RCC 7860 (cell line): ENCODE results near the gene THRB.
A peak's percentile ranks its signal among the peaks of the same experiment; 100 is the strongest.
"Not testable (repeated sequence)": the region's sequence is repeated elsewhere in the genome, so short reads cannot be mapped to it uniquely, and the experiment has no call there.

Experiments used
- DNase-seq: peaks from one replicate; pipeline ENCODE4 v3.0.0-alpha.2; 2015; ENCODE audit warnings: low spot score
- FAIRE-seq: peaks from 2 replicates; lab custom pipeline; 2012; peaks lifted over from hg19 to GRCh38; lab: Jason Lieb, UNC

THRB gene

DNA sequence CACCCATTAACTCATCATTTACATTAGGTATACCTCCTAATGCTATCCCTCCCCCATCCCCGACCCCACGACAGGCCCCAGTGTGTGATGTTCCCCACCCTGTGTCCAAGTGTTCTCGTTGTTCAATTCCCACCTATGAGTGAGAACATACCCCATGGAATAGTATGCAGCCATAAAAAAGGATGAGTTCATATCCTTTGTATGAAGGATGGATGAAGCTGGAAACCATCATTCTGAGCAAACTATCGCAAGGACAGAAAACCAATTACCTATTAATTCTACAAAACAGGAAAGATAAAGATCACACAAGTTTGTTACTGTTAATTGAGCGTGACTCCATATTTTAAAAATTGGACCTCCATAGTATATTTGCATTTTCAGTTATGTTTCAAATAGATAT, 81.0 kb downstream of the THRB start:
- not testable (repeated sequence) for FAIRE-seq, DNase-seq

DNA sequence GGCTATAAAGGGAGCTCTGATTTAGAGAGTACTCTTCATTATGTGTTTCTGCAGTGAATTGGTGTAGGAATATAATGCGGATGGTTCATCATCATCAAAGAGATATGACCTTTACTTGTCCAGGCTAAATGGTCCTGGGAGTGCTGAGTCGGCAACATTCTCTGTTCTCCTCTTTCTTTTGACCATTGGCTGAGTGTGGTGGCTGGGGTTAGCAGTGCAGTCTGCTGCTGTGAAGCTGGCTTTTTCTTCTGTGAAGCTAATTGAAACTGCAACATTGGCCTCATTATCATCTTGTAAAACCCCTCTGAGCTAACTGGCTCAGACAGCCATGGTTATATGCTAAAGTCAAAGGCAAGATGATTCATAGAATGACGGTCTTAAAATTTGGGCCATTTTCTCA, 83.8 kb downstream of the THRB start:
- FAIRE-seq: no peak
- DNase-seq: no peak

DNA sequence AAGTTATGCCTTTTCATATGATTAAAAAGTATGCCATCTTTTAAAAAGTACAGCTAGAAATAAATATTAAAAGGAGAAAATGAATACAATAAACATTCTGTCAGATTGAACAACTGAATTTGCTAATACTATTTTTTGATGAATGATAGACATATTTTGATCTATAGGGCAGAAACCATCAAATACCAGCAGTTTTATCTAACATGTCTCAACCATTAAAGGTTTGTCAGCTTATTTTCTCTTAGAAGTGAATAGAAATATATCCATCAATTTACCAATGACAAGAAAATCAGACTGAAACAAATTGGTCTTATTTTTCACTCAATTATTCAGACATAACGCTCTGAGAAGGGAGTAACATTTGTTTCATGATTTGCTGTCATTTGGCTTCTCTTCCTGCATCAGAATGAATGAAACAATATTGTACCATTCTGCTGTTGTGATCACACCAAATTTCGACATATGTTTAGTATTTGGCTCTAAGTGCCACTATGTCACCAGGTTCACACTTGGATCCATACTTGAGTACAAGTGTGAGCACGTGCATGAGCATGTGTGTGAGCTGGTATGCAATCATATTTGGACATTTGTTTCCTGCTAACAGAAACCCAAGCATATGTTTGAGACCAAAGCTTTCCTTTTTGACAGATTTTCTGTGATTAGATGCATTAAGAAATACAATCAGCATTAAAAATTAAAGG, 86.5 kb downstream of the THRB start:
- FAIRE-seq: no peak
- DNase-seq: no peak

DNA sequence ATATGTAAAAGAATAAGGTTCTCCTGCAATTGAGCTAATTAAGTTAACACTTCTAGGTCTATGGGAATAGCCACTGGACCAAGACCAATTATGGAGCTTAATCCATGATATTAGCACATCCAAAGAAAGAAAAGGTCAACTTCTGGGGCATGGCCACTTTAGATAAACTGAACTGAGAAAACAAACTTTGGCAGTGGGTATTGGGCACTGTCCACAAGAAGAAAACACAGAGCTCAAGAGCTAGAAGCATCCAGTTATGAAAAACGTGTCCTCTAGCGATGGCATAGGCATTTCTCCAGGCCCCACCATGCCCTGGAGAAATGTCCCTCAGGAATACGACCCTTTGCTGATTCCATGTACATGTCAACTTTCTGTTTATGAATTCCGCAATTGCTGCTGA, 87.8 kb downstream of the THRB start:
- FAIRE-seq: no peak

DNA sequence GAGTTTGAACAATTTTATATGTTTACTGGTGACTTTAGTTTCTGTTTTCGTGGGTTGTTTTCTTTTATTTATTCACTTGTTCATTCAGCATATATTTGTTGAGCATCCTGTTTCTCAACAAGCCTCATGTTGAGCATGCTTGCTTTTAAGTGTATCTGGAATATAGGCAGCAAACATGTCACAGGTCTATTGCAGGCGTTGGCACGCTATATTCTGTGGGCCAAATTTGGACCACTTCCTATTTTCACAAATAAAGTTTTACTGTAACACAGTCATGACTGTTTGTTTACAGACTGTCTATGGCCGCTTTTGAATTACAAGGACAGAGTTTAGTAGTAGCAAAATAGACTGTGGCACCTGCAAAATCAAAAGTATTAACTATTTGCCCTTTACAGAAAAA, 89.6 kb downstream of the THRB start:
- DNase-seq: no peak
- FAIRE-seq: no peak

More for the DNA sequence above, 87.8 kb downstream of the THRB start:
- no peak for DNase-seq

DNA sequence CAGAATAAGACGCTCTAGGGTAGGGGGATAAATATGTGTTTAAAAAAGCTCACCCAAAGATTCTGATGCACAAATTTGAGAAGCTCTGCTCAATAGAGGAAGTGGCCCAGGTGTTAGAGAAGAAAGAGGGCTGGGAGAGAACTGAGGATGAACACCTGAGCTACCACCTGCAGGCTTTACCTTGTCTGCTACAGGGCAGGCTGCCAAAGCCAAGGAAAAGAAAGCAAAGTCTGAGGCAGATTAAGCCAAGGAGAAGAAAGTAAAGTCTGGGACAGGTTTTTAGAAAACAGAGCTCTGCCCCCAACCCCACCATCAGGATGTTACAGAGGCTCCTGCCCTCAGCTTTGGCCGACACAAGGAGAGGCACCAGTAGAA, 92.9 kb downstream of the THRB start:
- no peak for FAIRE-seq
- DNase-seq: no peak

DNA sequence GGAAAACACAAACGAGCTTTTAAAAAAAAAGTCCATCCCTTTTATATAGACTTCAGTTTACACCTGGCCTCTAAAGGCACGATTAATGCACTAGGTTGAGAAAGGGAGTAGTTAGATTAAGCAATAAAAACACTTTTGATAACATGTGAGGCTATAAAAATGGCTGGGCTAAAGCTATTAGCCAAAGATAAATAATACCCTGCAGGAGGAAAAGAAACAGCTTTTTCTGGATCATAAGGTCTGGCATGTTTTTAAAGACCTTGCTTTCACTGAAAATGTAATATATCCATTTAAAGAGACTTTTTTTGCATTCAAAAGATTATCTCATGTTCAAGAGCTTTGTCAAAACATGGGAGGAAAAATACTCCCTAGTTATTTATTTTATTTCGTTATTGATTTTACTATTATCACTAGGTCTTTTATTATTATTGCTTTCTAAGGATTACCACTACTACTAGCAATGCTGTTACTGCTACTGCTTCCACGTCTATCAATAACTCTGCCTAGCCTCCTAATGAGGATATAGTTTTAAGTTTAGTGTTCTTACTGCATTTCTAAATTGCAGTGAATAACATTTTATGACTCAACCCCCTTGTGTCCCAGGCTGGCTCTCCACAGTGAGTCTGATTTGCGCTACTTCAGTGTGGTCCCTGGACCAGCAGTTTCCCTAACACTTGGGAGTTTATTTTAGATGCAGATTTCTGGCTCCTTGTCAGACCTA, 93.4 kb downstream of the THRB start:
- DNase-seq (no peak), FAIRE-seq (no peak)

DNA sequence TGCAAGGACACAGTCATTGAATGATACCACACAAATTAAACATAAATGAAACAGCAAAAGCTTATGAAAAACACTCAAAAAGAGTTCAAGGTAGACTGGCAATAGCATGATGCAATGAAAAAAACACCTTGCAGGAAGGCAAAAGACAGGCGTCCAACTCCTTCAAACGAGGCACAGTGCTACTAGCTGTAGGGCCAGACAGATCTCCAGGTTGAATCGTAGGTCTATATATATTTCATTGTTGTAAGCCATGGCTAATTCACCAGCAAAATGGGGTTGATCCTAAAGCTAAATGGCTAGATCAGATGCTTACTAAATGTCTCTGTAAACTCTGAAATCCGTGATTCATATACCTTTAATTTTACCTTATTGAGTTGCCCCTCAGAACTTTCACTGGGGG, 94.2 kb downstream of the THRB start:
- FAIRE-seq (no peak), DNase-seq (no peak)

DNA sequence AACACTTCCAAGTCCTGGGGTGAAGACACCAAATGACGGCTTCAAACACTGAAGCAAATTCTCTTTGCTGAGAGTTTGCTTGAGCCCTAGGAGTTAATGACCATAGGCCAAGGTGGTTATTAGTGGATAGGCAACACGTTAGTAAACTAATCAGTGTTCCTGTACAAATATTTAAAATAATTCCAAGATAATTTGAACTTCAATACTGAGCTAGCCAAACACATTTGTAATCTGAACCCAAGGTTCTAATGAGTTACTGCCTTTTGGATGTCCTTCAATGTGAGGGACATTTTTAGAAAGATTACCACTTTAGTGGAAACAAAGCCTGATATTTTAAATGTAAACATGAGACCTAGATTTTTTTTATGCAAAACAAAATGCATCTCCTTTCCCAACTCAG, 94.6 kb downstream of the THRB start:
- FAIRE-seq (no peak), DNase-seq (no peak)

DNA sequence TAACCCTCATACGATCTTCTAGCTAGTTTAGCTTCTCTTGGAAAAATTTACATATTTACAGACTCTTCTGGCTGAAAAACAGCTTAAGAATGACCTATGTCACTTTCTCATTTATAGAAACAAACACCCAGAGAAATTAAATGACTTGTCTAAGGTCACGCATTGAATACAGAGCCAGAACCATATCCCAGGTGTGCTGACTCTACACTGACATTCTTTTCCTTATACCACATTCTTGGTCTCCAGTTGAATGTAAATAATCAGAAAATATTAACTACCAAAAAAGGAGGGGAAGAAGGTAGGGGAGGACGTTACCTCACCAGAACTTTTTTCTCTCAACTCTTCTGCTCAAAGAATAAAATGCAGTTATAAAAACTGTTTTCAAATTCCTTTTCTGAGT, 95.0 kb downstream of the THRB start:
- DNase-seq (no peak), FAIRE-seq (no peak)

DNA sequence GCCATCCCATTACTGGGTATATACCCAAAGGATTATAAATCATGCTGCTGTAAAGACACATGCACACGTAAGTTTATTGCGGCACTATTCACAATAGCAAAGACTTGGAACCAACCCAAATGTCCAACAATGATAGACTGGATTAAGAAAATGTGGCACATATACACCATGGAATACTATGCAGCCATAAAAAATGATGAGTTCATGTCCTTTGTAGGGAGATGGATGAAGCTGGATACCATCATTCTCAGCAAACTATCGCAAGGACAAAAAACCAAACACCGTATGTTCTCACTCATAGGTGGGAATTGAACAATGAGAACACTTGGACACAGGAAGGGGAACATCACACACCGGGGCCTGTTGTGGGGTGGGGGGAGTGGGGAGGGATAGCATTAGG, 95.9 kb downstream of the THRB start:
- DNase-seq, FAIRE-seq: not testable (repeated sequence)

DNA sequence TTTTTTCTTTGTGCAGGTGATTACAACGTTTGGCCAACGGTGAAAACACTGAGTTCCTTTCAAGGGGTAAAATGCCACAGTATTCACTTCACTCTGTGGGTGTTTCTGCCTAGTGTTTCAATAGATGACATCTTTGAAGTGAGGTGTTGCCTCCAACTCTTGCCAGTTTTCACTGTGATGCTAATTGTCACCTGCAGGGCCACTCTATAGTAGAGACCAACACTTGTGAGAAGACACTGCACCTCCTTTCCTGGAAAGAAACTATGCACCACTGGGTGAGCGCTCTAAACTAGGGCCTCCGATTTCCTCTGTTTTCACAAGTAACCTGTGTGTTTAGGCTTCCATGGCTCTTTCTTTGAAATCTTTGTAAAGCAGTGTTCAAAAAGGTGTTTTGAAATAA, 98.3 kb downstream of the THRB start:
- FAIRE-seq (no peak), DNase-seq (no peak)

DNA sequence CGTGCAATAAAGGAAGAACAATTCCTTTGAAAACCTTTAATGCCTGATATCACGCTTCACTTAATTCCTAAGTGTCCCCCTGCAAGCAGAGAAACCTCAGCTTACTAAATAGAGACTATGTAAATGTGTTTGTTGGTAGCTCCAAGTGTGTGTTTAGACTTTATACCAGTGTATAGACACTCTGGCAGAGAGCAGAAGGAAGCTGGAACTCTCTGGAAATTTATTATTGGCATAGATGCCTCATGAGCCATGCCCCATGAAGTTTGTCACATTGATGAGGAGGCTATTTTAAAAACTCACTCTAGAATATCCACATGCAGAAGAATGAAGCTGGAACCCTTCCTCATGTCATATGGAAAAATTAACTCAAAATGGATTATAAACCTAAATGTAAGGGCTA, 99.9 kb downstream of the THRB start:
- no peak for FAIRE-seq
- DNase-seq: no peak

DNA sequence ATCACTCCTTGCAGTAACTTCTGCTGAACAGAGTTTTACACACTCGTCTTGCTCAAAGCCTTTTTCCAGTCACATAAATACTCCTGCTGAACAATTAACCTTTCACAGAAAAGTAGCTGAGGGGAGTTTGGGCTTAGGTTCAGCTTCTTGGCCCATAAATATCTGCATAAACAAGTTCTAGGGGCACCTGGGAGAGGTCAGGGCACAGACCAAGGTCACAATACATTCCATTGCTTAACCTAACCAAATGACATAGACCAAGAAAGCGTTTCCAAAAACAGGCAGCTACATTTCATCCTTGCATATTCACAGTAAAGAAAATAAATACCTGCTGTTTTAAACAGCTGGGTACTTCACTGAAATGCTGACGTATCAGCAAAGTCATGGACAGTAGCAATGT, 101.3 kb downstream of the THRB start:
- FAIRE-seq: no peak
- no peak for DNase-seq

DNA sequence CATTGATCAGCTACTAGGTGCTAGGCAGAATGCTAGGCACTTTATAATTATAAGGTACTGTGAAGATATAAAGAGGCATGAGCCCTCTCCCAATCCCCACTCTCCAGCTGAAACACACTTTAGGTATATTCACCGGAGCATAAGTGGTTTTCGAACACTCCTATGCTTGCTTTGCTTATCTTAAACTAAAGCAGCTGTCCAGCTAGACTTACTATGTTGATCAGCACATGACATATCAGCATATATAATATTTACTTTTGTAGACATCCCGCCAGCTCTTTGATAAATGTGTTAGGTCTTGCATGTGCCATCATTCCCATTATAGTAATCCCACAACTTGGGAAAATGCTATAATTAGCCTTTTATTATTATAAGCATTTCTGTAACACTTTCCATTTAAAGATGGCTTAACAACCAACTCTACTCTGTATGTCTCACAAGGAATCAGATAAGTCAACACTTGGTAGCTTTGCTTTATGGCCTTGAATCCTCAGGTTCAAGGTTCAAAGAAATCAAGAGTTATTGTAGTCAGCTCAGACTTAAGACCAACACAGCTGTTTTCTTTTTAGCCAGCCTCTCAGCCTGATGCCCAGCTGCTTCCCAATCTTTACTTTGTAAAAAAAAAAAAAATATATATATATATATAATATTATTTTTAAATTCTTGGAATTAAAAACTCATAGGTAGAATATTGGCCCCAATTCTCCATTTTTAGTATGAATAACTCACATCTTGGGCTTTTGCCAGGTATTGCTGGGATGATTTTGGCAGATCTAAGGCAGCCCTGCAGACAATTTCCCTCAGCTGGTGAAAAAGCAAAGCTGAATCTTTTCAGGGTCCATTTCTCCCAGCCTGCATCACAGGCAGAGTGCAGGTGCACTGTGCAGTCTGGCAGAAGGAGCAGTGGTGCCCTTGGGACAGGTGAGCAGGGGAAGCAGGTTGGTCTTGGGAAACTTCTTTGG, 104.2 kb downstream of the THRB start:
- DNase-seq (no peak), FAIRE-seq (no peak)

DNA sequence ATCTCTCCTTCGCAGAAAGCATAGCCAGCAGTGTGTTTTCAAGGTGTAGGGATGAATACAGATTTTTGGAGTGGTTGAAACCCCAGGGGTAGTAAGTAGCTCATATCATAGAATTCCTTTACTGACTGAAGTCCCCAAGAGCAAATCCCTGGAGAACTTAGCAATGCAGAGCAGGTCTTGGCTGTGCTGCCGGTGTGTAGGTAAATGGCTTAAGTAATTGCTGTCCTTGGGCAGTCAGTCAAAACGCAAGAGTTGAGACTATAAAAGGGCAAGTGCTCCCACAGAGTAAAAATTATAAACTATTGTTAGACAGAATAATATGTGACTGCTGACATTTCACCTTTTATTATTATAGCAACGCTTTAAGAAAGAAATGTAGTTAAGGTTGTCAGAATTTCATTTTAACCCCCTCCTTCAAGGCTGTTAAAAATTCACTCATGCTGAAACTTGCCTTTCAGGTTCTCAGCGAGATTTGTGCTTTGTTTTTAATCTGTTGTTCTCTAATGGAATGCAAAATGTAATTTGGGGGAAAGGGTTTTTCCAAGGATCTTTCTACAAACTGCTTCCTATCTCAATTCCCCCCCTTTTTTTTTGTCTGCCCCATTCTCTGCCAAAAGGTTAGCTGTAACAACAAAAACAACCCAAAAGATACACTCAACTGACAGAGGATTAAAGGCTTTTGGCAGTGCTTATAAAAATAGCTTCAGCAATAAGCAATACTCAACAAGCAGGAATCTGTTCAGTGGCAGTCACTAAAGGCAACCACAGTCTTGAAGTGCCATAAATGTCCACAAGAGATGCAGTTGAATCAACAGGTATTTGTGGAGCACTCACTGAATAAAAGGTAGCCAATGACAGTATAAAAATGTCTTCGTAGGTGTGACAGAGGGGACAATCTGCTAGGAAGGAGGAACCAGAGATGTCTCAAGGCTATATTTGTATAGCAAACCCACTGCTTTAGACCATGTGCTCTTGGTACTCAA, 105.3 kb downstream of the THRB start:
- DNase-seq: no peak
- FAIRE-seq: no peak

DNA sequence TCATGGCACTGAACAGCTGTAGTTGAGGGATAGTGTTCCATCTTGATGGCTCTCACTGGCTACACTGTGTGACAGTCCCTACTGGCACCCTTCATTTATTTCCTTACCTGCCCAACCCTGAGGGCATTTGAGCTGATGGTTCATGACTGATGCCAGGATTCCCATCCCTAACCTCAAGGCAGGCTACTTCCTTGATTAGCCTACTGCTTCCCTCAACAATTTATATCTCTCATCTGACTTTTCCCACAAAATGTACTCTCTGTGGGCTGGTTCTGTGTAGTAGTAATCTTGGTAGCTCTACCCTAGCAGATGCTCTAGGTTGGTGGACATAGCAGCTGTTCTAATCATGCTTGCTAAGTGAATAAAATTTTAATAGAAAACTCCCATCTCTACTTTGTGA, 106.0 kb downstream of the THRB start:
- no peak for FAIRE-seq
- no peak for DNase-seq

DNA sequence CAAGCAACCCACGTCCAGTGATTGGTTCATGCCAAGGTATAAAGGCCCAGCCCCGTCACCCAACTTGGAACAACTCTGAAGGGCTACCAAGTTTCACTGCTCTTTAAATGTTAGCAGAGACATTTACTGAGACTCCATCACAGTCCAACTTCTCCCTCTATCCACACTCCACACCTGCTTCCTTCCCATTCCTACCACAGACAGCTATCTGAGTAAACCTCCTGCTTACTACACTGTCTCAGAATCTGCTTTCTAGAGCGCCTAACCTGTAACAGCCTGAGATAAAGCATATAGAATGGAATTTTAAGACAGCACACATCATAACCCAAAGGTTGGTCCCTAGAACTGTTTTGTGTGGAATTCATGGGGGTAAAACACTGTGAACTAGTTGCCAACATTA, 106.5 kb downstream of the THRB start:
- no peak for DNase-seq
- FAIRE-seq: no peak

DNA sequence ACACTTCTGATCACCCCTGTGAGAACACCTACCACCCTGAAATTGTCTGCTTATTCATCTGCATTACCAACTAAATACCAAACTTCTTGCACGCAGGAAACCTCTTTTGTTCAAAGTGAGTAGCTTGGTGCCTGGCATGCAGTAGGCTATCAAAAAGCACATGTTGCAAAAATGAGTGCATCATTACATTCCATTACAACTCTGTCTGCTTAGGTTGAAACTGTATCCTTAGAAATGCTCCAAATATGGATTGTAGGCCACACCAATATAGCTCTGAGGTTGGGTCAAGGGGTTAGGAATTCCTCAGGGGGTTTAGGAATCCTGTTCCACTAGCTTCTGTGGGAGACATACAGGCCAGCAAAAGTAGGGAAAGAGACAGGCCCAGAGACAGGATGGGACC, 107.2 kb downstream of the THRB start:
- peak; percentile 14 for DNase-seq
- no peak for FAIRE-seq

DNA sequence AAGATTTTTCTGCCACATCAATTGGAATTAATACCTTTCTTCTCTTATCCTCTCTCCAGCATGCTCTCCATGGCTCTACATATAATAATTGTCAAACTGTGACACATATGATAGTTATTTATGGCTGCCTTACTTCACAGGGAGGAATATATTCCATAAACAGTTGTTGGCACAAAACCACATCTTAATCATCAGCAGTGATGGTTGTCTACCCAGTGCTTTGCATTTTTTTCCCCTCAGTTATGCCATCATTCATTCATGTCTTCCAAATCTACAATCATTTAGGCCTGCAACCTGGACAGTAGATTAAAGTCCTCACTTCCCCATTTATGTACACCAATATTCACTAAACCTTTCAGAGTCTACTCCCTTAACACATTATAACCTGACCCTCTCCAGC, 107.7 kb downstream of the THRB start:
- no peak for FAIRE-seq

More for the DNA sequence above, 107.7 kb downstream of the THRB start:
- peak; percentile 19 for DNase-seq
